Colonic mucosa (tissue), 4 donors: ENCODE results near the gene NIFK. TPM values are rescaled to one million over a fixed set of nuclear protein-coding genes. Genes with fewer than 3 reads are reported as not detected.
"Not testable (repeated sequence)": the region's sequence is repeated elsewhere in the genome, so short reads cannot be mapped to it uniquely, and the experiment has no call there.

ENCODE experiments used
- DNase-seq: peaks from one replicate; pipeline ENCODE4 v3.0.0-alpha.2; 2020
- H3K27ac ChIP-seq: fragments of 200-600 bp; one replicate; pipeline ENCODE4 v1.8.0; 2021
- H3K27me3 ChIP-seq: fragments of 200-600 bp; one replicate; pipeline ENCODE4 v1.8.0; 2021
- H3K36me3 ChIP-seq: fragments of 200-600 bp; one replicate; pipeline ENCODE4 v1.8.0; 2021
- H3K4me1 ChIP-seq: fragments of 200-600 bp; one replicate; pipeline ENCODE4 v1.8.0; 2021; ENCODE audit warnings: mild to moderate bottlenecking
- H3K4me3 ChIP-seq: fragments of 200-600 bp; one replicate; pipeline ENCODE4 v1.8.0; 2021
- H3K9ac ChIP-seq, 2 donors: one replicate each; pipeline ENCODE4 v1.7.0; 2013; ENCODE audit warnings: control low read depth in 2 of 2, low read depth in 2 of 2, low read length in 2 of 2
- H3K9me3 ChIP-seq: fragments of 200-600 bp; one replicate; pipeline ENCODE4 v1.8.0; 2021
- intact Hi-C: fragments of 100-400 bp; cut with DNase I; formaldehyde crosslinking; loops from one replicate; pipeline ENCODE4 v1.14.1; 2022
- total RNA-seq, 2 donors: library from RNA; stranded (reverse); fragmentation: NEBNext Ultra II Directional in 1 of 2; extraction: Animal tissue kit (Norgen Biotek cat#: 25700) in 1 of 2; gene quantifications; one replicate each; pipeline ENCODE4 v1.2.1, GENCODE V29; 2021
- TF ChIP-seq, protein P1 (sequence below): fragments of 200-600 bp; IDR thresholded peaks from one replicate; pipeline ENCODE4 v1.8.0; 2022; ENCODE audit warnings: antibody characterized with exemption, mild to moderate bottlenecking
- donor health status: healthy.
- donor health status: DM: no; HTN: no; CAD: no.
- donor health status: DM: no; HTN: no; CAD: no.

Gene NIFK
- total RNA-seq, 2 donors from 2014 or later: 32.9 to 57.7 TPM

DNA sequence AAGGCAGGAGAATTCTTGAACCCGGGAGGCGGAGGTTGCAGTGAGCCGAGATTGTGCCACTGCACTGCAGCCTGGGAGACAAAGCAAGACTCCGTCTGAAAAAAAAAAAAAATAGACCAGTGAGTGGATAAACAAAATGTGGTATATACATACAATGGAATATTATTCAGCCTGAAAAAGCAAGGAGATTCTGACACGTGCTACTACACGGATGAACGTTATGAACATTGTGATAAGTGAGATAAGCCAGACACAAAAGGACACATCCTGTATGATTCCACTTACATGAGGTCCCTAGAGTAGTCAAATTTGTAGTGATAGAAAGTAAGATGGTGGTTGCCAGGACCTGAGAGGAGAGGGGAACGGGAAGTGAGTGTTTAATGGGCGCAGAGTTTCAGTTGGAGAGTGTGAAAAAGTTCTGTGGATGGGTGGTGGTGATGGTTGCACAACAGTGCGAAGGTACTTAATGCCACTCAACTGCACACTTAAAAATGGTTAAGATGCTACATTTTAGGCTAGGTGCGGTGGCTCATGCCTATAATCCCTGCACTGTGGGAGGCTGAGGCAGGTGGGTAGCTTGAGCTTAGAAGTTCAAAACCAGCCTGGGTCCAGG lies 38.3 kb downstream of the NIFK start:
- TF ChIP-seq, protein P1, sequence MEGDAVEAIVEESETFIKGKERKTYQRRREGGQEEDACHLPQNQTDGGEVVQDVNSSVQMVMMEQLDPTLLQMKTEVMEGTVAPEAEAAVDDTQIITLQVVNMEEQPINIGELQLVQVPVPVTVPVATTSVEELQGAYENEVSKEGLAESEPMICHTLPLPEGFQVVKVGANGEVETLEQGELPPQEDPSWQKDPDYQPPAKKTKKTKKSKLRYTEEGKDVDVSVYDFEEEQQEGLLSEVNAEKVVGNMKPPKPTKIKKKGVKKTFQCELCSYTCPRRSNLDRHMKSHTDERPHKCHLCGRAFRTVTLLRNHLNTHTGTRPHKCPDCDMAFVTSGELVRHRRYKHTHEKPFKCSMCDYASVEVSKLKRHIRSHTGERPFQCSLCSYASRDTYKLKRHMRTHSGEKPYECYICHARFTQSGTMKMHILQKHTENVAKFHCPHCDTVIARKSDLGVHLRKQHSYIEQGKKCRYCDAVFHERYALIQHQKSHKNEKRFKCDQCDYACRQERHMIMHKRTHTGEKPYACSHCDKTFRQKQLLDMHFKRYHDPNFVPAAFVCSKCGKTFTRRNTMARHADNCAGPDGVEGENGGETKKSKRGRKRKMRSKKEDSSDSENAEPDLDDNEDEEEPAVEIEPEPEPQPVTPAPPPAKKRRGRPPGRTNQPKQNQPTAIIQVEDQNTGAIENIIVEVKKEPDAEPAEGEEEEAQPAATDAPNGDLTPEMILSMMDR: no peak
- H3K4me1 ChIP-seq: no peaks in the 10 kb centered on the region
- intact Hi-C loops: no loop called here

DNA sequence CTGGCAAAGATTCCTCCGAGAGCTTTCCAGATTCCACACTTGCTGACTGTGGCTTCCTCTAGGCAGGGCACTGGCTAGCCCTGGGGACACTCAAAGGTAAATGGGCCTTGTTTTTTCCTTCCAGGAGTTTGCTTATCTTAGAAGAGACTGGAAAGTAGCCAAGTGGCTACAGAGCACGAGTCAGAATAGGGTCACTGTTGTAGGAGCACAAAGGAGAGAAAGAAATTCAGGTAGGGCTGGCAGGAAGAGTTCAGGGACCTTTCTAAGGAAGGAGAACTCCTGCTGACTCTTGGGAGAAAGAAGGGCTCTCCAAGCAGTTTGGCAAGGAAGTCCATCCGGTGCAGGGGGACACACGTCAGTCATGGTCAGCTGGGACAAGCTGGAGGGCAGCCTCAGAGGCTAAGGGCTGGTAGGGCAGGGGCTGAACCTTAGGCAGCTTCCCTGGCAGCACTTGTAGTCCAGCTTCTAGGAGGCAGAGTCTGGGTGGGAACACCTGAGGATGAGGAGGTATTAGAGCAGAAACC lies 39.5 kb downstream of the NIFK start:
- no peaks in the 10 kb centered on the region for H3K36me3 ChIP-seq
- H3K9ac ChIP-seq: no peak overlapping the region
- no peaks in the 10 kb centered on the region for H3K4me1 ChIP-seq
- no peak overlapping the region for H3K4me3 ChIP-seq
- H3K27me3 ChIP-seq: no peaks in the 10 kb centered on the region
- intact Hi-C loops: no loop called here
- DNase-seq: no peak
- H3K9me3 ChIP-seq: no peaks in the 10 kb centered on the region
- H3K27ac ChIP-seq: no peak overlapping the region
- TF ChIP-seq, protein P1: no peak

More for the DNA sequence above, 38.3 kb downstream of the NIFK start:
- H3K36me3 ChIP-seq: no peaks in the 10 kb centered on the region
- no peaks in the 10 kb centered on the region for H3K27me3 ChIP-seq
- H3K9me3 ChIP-seq: no peaks in the 10 kb centered on the region
- H3K4me3 ChIP-seq: no peak overlapping the region
- H3K27ac ChIP-seq: no peak overlapping the region
- DNase-seq: no peak
- no peak overlapping the region for H3K9ac ChIP-seq

GRCh38 chr2:121696410-121696930 lies 40.2 kb downstream of the NIFK start:
- H3K27me3 ChIP-seq: no peaks in the 10 kb centered on the region
- no peak overlapping the region for H3K27ac ChIP-seq
- H3K4me3 ChIP-seq: no peak overlapping the region
- intact Hi-C loops: no loop called here
- no peak for DNase-seq
- TF ChIP-seq, protein P1: no peak
- H3K9ac ChIP-seq: no peak overlapping the region
- H3K36me3 ChIP-seq: no peaks in the 10 kb centered on the region
- no peaks in the 10 kb centered on the region for H3K9me3 ChIP-seq
- H3K4me1 ChIP-seq: no peaks in the 10 kb centered on the region

GRCh38 chr2:121695171-121695451 lies 41.6 kb downstream of the NIFK start:
- DNase-seq: no peak
- Histone ChIP-seq H3K9ac (no peak overlapping the region), H3K9me3 (no peaks in the 10 kb centered on the region), H3K4me1 (no peaks in the 10 kb centered on the region), H3K4me3 (no peak overlapping the region), H3K27me3 (no peaks in the 10 kb centered on the region), H3K36me3 (no peaks in the 10 kb centered on the region), H3K27ac (no peak overlapping the region)
- intact Hi-C loops: no loop called here
- TF ChIP-seq, protein P1: no peak

DNA sequence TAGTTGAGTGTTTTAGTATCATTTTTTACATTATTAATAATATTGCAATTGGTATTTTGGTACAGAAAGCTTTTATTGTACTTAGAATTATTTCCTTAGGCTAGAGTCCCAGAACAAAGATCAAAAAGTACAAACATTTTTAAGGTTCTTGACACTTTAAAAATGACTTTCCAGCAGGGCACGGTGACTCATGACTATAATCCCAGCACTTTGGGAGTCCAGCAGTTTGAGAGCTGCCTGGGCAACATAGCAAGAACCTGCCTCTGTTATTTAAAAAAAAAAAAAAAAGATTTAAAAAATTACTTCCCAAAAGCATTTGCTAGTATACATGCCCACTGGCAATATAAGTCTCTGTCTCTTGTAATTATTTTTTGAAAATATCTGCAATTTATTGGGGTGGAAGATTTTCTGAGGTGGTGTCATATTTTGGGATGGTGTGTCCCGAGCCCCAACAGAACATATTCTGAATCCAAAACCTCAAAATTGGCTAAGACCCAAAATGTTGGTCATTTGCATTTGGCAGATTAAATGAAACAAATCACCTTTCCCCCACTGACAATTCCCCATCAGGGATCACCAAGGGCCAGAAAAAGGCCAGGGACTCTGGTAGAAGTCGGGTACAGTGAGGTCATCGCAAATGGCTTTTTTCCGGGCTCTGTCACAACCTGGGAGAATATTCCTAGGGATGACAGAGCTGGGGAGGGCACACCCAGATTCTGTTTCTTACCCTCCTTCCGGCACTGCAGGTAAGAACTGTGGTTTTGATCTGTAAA lies 42.1 kb downstream of the NIFK start:
- H3K27me3 ChIP-seq: no peaks in the 10 kb centered on the region
- no peak overlapping the region for H3K4me3 ChIP-seq
- H3K9ac ChIP-seq: no peak overlapping the region
- H3K4me1 ChIP-seq: no peaks in the 10 kb centered on the region
- no peaks in the 10 kb centered on the region for H3K9me3 ChIP-seq
- no peak overlapping the region for H3K27ac ChIP-seq
- intact Hi-C loops: no loop called here
- H3K36me3 ChIP-seq: no peaks in the 10 kb centered on the region
- TF ChIP-seq, protein P1: no peak
- DNase-seq: no peak

DNA sequence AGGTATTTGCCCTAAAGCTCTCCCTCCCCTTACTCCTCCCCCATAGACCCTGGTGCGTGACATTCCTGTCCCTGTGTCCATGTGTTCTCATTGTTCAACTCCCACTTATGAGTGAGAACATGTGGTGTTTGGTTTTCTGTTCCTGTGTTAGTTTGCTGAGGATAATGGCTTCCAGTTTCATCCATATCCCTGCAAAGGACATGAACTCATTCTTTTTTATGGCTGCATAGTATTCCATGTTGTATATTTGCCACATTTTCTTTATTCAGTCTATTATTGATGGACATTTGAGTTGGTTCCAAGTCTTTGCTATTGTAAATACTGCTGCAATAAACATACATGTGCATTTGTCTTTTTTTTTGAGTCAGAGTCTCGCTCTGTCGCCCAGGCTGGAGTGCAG lies 46.1 kb downstream of the NIFK start:
- H3K4me3 ChIP-seq, intact Hi-C loops, H3K36me3 ChIP-seq, H3K4me1 ChIP-seq, H3K9ac ChIP-seq, H3K27ac ChIP-seq, H3K9me3 ChIP-seq, DNase-seq, H3K27me3 ChIP-seq: not testable (repeated sequence)
